Central memory CD8-positive, alpha-beta T cell (primary cell): ENCODE measurements around the gene VILL.
"Not testable (repeated sequence)": the region's sequence is repeated elsewhere in the genome, so short reads cannot be mapped to it uniquely, and the experiment has no call there.

Source experiments
- ATAC-seq: fragments of 150-1000 bp; cut with Tn5 transposase; replicated peaks from 2 replicates; pipeline ENCODE4 v1.10.0; 2022; ENCODE audit warnings: mild to moderate bottlenecking, moderate FRiP score, moderate number of reproducible peaks; ENCODE audit not compliant: poor library complexity, severe bottlenecking; ENCODE audit errors: extremely low read depth
- DNase-seq, 2 donors: peaks; one replicate each; pipeline ENCODE4 v3.0.0; 2021; ENCODE audit warnings: low spot score in 2 of 2
- H3K27ac Mint-ChIP-seq: one replicate; pipeline ENCODE4 v1.8.0; 2022; ENCODE audit warnings: low read depth, mild to moderate bottlenecking, moderate library complexity, mixed read lengths
- H3K27me3 Mint-ChIP-seq: one replicate; pipeline ENCODE4 v1.8.0; 2022; ENCODE audit warnings: mixed read lengths
- H3K36me3 Mint-ChIP-seq: one replicate; pipeline ENCODE4 v1.8.0; 2022; ENCODE audit warnings: mild to moderate bottlenecking, moderate library complexity, mixed read lengths; ENCODE audit not compliant: insufficient read depth
- H3K4me1 Mint-ChIP-seq: one replicate; pipeline ENCODE4 v1.8.0; 2022; ENCODE audit warnings: mixed read lengths
- H3K4me3 Mint-ChIP-seq: one replicate; pipeline ENCODE4 v1.8.0; 2022; ENCODE audit warnings: mild to moderate bottlenecking, moderate library complexity, mixed read lengths
- H3K9me3 Mint-ChIP-seq: one replicate; pipeline ENCODE4 v1.8.0; 2022; ENCODE audit warnings: mixed read lengths

The VILL gene

DNA sequence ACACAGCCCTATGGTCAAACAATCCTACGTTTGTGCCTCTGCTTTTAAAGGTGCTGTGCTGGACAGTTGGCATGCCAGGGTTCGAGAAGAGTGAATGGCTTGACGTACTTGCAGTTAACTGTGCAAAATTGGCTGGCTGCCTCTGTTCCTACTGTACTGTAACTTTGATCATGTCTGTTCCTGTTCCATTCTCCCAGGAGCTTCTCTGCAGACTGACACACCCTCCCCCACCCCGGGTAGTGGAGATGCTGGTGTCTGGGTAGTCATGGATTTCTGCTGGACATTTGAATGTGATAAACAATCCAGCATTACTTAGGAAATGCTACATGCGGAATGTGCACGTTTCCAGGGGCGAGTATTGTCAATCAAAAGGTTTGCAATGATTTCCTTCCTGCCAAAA lies 6.5 kb upstream of the VILL start:
- H3K27ac Mint-ChIP-seq = no peak overlapping the region
- ATAC-seq (no peak), DNase-seq (no peak)
- H3K36me3 Mint-ChIP-seq = no peaks in the 10 kb centered on the region
- H3K9me3 Mint-ChIP-seq = no peaks in the 10 kb centered on the region
- peaks cover 35% of the 10 kb centered on the region for H3K27me3 Mint-ChIP-seq
- no peak overlapping the region for H3K4me3 Mint-ChIP-seq
- no peaks in the 10 kb centered on the region for H3K4me1 Mint-ChIP-seq

DNA sequence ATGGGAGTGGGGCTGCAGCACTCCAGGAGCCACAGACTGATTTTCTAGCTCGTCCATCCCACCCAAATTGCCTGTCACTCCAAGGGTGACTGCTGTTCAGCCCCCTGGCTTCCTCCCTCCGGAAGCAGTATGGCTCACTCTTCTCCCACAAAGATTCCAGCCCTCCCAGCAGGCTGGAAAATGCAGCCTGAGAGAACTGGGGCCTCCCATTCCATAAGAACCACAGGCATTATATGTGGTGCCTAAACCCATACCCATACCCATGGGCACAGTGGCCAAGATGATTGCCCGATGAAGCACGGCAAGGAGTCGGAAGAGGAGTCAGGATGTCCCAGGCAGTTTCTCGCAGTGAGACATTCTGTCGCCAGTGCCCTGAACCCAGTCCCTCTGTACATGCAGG lies 6.0 kb upstream of the VILL start:
- H3K4me1 Mint-ChIP-seq = no peaks in the 10 kb centered on the region
- no peak for ATAC-seq

DNA sequence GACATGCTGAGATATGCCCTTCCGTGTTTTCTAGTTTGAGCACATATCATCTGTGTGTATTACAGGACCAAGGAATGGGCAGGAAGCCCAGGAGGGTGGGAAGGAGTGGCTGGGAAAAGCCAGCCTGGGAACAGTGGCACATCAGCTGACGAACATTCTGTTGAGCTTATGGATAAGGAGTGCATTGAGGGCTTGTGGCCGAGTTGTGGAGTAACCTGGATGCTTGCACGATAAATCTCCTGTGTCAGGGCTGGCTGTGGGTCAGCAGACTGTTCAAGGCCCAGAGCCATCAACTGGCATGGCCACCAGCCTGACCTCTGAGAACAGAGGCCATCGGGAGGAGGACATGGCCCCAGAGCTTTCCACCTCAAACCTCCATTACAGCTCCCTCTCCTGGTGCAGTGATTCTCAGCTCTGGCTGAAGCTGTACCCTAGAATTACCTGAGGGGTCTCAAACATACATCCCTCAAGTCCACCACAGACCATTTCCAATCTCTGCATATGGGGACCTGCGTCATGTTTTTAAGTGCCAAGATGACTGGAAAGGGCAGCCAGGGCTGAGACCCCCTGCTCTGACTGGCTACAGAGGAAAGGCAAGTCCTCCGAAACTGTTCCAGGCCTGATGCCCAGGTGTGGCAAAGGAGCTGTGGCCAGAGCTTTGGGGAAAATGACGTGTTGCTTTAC lies 4.8 kb upstream of the VILL start:
- no peaks in the 10 kb centered on the region for H3K9me3 Mint-ChIP-seq
- H3K27me3 Mint-ChIP-seq = peaks cover 25% of the 10 kb centered on the region
- H3K4me3 Mint-ChIP-seq = no peak overlapping the region
- no peak for ATAC-seq
- H3K27ac Mint-ChIP-seq = no peak overlapping the region
- no peaks in the 10 kb centered on the region for H3K4me1 Mint-ChIP-seq
- peaks cover 2% of the 10 kb centered on the region for H3K36me3 Mint-ChIP-seq
- no peak for DNase-seq

More for the DNA sequence above, 6.0 kb upstream of the VILL start:
- no peaks in the 10 kb centered on the region for H3K9me3 Mint-ChIP-seq
- H3K36me3 Mint-ChIP-seq = no peaks in the 10 kb centered on the region
- no peak overlapping the region for H3K4me3 Mint-ChIP-seq
- H3K27ac Mint-ChIP-seq = no peak overlapping the region
- no peak for DNase-seq
- H3K27me3 Mint-ChIP-seq = peaks cover 35% of the 10 kb centered on the region

DNA sequence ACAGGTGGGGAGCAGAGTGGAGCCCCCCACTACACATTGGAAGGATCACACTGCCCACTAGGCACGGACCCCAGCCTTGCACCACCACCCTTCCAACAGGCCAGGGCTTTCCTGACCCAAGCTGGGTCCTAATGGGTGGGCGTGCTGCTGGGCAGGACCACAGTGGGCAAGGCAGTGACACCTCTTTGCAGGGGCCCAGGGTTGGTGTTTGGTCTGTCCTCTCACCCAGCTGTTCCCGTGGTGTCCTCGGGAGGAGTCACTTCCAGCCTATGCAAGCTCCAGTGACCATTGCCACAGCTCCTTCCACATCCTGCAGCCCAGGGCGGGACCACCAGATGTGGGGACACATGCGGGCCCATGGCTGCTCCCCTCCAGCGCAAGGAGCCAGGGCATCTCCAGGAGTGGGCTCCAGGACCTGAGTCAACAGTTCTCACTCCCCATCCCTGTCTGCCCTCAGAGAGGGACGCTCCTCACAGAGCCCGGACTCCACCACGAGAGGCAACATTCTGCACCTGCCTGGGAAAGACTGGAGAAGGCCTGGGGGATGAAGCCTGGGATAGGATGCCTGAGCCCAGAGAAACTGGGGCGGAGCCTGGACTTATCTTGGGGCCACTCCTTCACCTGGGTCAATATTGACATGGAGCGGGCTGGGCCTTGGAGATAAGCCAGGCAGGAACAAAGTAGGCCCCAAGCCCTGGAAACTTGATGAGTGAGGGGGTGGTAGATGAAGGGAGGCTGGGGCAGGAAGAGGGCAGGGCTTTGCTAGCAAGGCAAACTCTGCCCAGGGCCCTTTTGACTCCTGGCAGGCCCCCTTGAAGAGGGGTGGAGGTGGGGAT lies 3.9 kb upstream of the VILL start:
- H3K27ac Mint-ChIP-seq = no peak overlapping the region
- ATAC-seq (no peak), DNase-seq (no peak)

DNA sequence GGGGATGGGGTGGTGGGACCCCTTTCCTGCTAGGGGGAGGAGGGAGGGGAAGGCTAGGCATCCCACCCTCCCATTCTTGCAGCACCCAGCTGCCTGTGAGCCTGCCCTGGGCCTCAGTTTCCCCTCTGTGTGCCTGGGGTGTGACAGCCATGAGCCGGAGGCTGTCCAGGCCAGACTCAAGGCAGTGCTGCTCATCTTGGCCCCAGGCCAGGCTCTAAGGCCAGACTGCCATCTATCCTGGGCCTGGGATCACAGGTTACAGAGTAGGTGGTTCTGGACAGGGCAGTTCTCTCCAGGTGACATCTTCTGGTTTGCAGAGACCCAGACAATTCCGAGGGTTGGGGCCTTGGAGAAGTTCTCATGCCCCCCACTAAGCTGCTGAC lies 3.3 kb upstream of the VILL start:
- Mint-ChIP-seq H3K27ac (no peak overlapping the region), H3K4me1 (no peaks in the 10 kb centered on the region), H3K36me3 (peaks cover 2% of the 10 kb centered on the region), H3K4me3 (no peak overlapping the region), H3K27me3 (peaks cover 18% of the 10 kb centered on the region), H3K9me3 (no peaks in the 10 kb centered on the region)
- ATAC-seq (no peak), DNase-seq (no peak)

More for the DNA sequence above, 3.9 kb upstream of the VILL start:
- Mint-ChIP-seq H3K4me1 (no peaks in the 10 kb centered on the region), H3K9me3 (no peaks in the 10 kb centered on the region), H3K36me3 (peaks cover 2% of the 10 kb centered on the region), H3K27me3 (peaks cover 18% of the 10 kb centered on the region), H3K4me3 (no peak overlapping the region)

DNA sequence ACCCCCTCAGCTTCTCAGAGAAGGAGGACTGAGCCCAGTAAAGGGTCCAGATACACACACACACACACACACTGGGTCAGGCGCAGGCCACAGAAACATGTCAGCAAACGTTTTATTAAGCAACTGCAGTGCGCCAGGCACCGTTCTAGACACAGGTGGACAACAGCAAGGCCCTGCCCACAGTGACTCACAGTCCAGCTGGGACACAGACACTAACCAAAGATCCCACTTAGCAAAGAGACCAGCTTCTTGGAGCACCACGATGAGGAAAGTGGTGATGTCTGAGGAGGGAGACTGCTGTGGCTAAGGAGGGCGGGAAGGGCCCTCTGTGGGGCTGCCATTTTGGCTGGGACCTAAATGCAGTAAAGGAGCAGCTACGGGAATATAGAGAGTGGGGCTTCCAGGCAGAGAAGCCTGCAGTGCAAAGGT lies 2.8 kb upstream of the VILL start:
- H3K4me1 Mint-ChIP-seq = no peaks in the 10 kb centered on the region
- no peak overlapping the region for H3K27ac Mint-ChIP-seq
- H3K9me3 Mint-ChIP-seq = no peaks in the 10 kb centered on the region
- H3K27me3 Mint-ChIP-seq = peaks cover 18% of the 10 kb centered on the region
- H3K36me3 Mint-ChIP-seq = peaks cover 2% of the 10 kb centered on the region
- ATAC-seq = no peak
- no peak for DNase-seq
- H3K4me3 Mint-ChIP-seq = no peak overlapping the region

DNA sequence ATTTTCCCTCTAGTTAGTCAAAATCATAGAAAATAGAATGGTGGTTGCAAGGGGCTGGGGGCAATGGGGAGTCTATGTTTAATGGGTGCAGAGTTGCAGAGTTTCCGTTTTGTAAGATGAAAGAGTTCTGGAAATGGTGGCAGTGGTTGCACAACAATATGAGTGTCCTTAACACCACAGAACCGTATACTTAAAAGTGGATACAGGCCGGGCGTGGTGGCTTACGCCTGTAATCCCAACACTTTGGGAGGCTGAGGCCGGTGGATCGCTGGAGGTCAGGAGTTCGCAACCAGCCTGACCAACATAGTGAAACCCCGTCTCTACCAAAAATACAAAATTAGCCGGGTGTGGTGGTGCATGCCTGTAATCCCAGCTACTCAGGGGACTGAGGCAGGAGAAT lies 2.2 kb upstream of the VILL start:
- DNase-seq, ATAC-seq, H3K4me3 Mint-ChIP-seq: not testable (repeated sequence)

DNA sequence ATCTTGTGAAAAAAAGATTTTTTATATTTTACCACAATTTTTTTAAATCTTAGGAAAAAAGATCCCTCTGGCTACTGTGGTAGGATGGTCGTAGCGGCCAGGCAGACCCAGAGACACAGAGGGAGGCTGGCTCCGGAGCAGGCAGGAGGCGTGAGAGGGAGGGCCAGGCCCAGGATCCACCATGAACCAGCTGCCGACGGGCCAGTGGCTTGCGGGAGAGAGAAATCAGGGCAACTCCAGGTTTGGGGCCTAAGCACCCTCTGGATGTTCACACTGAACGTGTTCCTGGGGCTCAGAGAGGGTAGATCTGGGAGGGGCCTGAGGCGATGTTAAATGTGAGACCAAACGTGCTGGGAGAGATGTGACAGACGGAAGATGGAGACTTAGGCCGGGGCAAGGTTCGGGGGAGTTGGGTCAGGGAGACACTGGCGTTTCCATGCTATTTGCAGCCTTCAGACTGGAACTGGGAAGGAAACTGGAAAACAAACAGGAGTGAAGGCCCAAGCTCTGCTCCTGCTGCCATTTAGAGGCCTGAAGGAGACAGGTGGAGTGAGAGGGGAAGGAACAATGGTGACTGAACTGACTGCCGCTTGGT lies 1.6 kb upstream of the VILL start:
- peaks cover 9% of the 10 kb centered on the region for H3K4me1 Mint-ChIP-seq
- ATAC-seq = no peak
- peak overlapping the region; percentile 77 for H3K27ac Mint-ChIP-seq
- peaks cover 18% of the 10 kb centered on the region for H3K27me3 Mint-ChIP-seq
- H3K36me3 Mint-ChIP-seq = peaks cover 3% of the 10 kb centered on the region
- H3K4me3 Mint-ChIP-seq = no peak overlapping the region
- DNase-seq = no peak
- no peaks in the 10 kb centered on the region for H3K9me3 Mint-ChIP-seq

More for the DNA sequence above, 2.2 kb upstream of the VILL start:
- not testable (repeated sequence) for H3K36me3 Mint-ChIP-seq, H3K9me3 Mint-ChIP-seq, H3K4me1 Mint-ChIP-seq, H3K27ac Mint-ChIP-seq
- peaks cover 18% of the 10 kb centered on the region for H3K27me3 Mint-ChIP-seq

DNA sequence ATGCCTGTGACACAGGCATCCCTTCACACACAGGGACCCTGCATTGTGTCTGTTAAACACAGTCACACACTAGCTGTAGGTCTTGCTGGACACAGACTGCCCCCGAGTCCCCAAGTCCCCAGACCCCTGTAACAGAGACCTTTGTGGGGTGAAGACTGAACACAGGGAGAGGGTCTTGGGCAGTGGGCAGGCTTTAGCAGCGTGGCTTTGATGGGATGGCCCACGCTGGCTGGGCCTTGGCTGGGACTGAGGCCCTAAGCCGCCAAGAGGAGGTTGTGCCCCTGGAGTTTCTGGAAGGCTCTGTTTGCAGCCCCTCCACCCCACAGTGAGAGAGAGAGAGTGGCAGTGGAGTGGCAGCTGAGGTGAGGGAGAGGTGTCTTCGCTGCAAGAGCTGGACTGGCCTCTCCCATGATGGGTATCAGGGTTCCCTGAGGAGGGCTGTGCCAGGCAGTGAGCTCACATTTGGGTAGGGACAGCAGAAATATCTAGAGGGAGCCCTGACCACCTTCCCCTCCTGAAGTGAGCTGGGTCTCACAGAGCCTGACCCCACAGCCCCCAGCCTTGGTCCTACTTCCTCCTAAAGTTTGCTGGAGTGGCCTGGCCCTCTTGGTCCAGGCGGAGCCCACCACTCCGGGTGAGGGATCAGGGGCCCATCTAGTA lies 635 bp upstream of the VILL start:
- ATAC-seq (no peak), DNase-seq (no peak)
- Mint-ChIP-seq H3K4me1 (peaks cover 18% of the 10 kb centered on the region), H3K9me3 (no peaks in the 10 kb centered on the region), H3K27me3 (peaks cover 11% of the 10 kb centered on the region), H3K4me3 (no peak overlapping the region), H3K36me3 (peaks cover 5% of the 10 kb centered on the region), H3K27ac (no peak overlapping the region)

DNA sequence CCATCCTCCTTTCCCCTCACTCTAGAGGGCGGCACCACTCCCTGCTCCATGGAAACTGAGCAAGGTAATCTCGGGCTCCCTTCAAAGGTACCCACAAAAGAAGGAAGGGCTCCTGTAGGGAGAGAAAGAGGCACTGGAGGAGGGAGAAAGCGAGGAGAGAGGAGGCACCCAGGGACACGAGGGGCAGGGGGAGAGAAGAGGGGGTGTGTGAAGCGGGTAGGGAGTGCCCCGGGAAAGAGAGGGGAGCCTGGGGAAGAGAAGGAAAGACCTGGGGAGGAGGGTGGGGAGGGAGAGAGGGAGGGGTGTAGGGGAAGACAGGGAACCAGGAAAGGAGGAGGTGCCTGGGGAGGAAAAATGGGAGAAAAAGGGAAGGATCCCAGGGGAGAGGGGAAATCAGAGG lies 523 bp downstream of the VILL start:
- ATAC-seq = no peak
- H3K4me1 Mint-ChIP-seq = peaks cover 29% of the 10 kb centered on the region
- peak overlapping the region; percentile 25 for H3K27ac Mint-ChIP-seq
- H3K9me3 Mint-ChIP-seq = no peaks in the 10 kb centered on the region
- H3K4me3 Mint-ChIP-seq = no peak overlapping the region
- peaks cover 10% of the 10 kb centered on the region for H3K36me3 Mint-ChIP-seq
- H3K27me3 Mint-ChIP-seq = no peaks in the 10 kb centered on the region
- DNase-seq = no peak

DNA sequence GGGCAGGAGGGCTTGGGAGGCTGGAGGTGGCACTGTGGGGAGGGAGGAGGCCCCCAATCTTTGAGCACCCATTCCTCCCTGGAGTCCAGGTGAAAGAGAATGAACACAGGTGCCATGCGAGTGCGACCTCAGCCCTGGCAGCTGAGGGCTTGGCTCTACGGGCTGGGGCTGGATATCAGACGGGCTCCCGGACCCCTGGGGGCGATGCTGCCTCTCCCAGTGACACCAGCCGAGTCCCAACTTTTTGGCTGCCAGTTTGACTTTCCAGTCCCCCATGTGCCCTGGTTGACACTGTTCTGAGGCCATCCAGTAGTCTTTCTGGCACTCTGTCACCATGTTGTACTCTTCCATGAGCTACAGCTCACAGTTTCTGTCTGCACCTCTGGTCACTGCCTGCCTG lies 1.2 kb downstream of the VILL start:
- Mint-ChIP-seq H3K9me3 (no peaks in the 10 kb centered on the region), H3K27ac (peak overlapping the region; percentile 25), H3K27me3 (no peaks in the 10 kb centered on the region), H3K4me1 (peaks cover 36% of the 10 kb centered on the region), H3K36me3 (peaks cover 10% of the 10 kb centered on the region), H3K4me3 (no peak overlapping the region)
- ATAC-seq (no peak), DNase-seq (no peak)

DNA sequence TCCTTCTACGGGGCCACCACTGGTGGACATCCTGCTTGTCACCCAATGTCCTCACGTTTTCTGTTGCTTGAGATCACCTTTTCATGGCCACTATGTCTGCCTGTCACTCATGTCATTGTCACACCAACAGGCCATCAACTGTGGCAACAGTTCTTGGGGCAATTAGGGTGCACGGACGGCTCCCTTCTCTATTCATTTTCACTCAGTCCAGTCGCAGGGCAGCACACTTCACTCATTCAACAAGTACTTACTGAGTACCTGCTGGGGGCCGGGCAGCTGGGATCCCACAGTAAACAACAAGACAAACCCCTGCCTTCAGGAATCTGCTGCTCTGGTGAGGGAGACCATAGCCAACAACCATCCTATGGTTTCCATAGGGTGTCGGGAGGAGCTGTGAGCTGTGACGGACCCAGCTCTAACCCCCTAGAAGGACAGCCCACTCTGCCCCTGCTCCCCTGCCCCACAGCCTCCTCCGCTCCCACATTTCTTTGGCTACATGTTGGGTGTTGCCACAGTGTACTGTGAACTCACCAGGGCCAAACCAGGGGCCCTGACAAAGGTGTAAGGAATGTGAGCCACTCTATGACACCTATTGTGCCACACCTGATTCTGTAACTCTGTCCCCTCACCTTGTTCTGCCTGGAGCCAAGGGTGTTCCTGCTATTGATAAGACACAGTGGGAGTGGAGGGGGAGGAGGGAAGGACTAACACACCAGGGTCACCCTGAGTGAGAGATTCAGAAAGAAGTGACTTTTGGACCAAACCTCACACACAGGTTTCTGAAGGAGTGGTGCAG lies 1.9 kb downstream of the VILL start:
- Mint-ChIP-seq H3K4me1 (peaks cover 42% of the 10 kb centered on the region), H3K4me3 (peak overlapping the region; percentile 94), H3K36me3 (peaks cover 10% of the 10 kb centered on the region), H3K27ac (no peak overlapping the region), H3K27me3 (no peaks in the 10 kb centered on the region), H3K9me3 (no peaks in the 10 kb centered on the region)
- ATAC-seq = no peak
- no peak for DNase-seq
